Endothelial cell of umbilical vein (primary cell): ENCODE results near the gene TF. TPM values are rescaled to one million over a fixed set of nuclear protein-coding genes. Genes with fewer than 3 reads are reported as not detected.

Source experiments
- BruUV-seq: library from RNA; stranded (reverse); fragments of 400-500 nt; replicated peaks from 2 replicates; lab custom pipeline; 2021; lab: Mats Ljungman, UMichigan
- CTCF ChIA-PET: fragments of 300-600, 350-600 bp; sonication (Branson Sonifier 250); formaldehyde crosslinking; loops from one replicate; lab custom pipeline; 2021; ENCODE audit warnings: antibody characterized with exemption, inconsistent platforms; lab: Charles Lee
- POLR2A ChIA-PET: fragments of 300-600, 350-600 bp; sonication (Branson Sonifier 250); formaldehyde crosslinking; loops from one replicate; lab custom pipeline; 2021; ENCODE audit warnings: antibody characterized with exemption, inconsistent platforms; lab: Charles Lee
- DNase-seq: peaks from one replicate; pipeline ENCODE4 v3.0.0-alpha.2; 2011; ENCODE audit warnings: low read depth, low spot score
- FAIRE-seq: peaks from 2 replicates; lab custom pipeline; 2011; peaks lifted over from hg19 to GRCh38; lab: Jason Lieb, UNC
- H2AFZ ChIP-seq: 2 replicates; pipeline ENCODE4 v1.6.0; 2012; ENCODE audit warnings: low read depth, low read length, control low read depth, inconsistent platforms
- H3K27ac ChIP-seq: 2 replicates; pipeline ENCODE4 v1.5.1; 2011; ENCODE audit warnings: low read depth, mild to moderate bottlenecking, control low read depth, low read length, moderate library complexity; ENCODE audit not compliant: insufficient read depth
- H3K27me3 ChIP-seq, 2 experiments: 2 replicates each; pipeline versions ENCODE4 v1.6.0 to v1.6.1; 2011; ENCODE audit warnings: low read length in 2 of 2, mixed read lengths in 1 of 2; ENCODE audit not compliant: control insufficient read depth in 2 of 2, insufficient read depth in 2 of 2
- H3K36me3 ChIP-seq, 2 experiments: 2 replicates in 1 of 2; 3 replicates in 1 of 2; pipeline ENCODE4 v1.5.1; 2011; ENCODE audit warnings: low read length in 2 of 2, mild to moderate bottlenecking in 1 of 2, moderate library complexity in 1 of 2; ENCODE audit not compliant: control insufficient read depth in 2 of 2, insufficient read depth in 2 of 2; ENCODE audit errors: extremely low read depth in 1 of 2
- H3K4me1 ChIP-seq: 3 replicates; pipeline ENCODE4 v1.5.1; 2011; ENCODE audit warnings: mild to moderate bottlenecking, low read length; ENCODE audit not compliant: control insufficient read depth, insufficient read depth; ENCODE audit errors: extremely low read depth
- H3K4me2 ChIP-seq: 2 replicates; pipeline ENCODE4 v1.6.1; 2011; ENCODE audit warnings: low read length, control low read depth, mixed read lengths; ENCODE audit not compliant: insufficient read depth
- H3K4me3 ChIP-seq, 3 experiments: fragments of 200-600 bp in 1 of 3; sonication (generic), shearing (Covaris generic) in 1 of 3; replicated peaks in 1 of 3; 2 replicates each; pipeline ENCODE4 v1.5.1; 2011 to 2016; ENCODE audit warnings: control low read depth in 3 of 3, low read length in 3 of 3, mild to moderate bottlenecking in 2 of 3, inconsistent platforms in 1 of 3, low read depth in 1 of 3, moderate library complexity in 1 of 3; ENCODE audit not compliant: insufficient read depth in 1 of 3
- H3K79me2 ChIP-seq: 2 replicates; pipeline ENCODE4 v1.6.0; 2012; ENCODE audit warnings: low read length, inconsistent platforms; ENCODE audit not compliant: control insufficient read depth, insufficient read depth
- H3K9ac ChIP-seq: replicated peaks from 2 replicates; pipeline ENCODE3; 2011; ENCODE audit warnings: low read length, control low read depth; ENCODE audit not compliant: insufficient read depth; ENCODE audit errors: extremely low read depth
- H3K9me1 ChIP-seq: replicated peaks from 3 replicates; pipeline ENCODE4 v1.6.0; 2011; ENCODE audit warnings: mild to moderate bottlenecking, low read length; ENCODE audit not compliant: control insufficient read depth, insufficient read depth; ENCODE audit errors: extremely low read depth
- H3K9me3 ChIP-seq: replicated peaks from 2 replicates; pipeline ENCODE4 v1.5.1; 2012; ENCODE audit warnings: low read length, inconsistent platforms; ENCODE audit not compliant: control insufficient read depth, insufficient read depth
- H4K20me1 ChIP-seq: replicated peaks from 2 replicates; pipeline ENCODE3; 2011; ENCODE audit warnings: mild to moderate bottlenecking, low read length; ENCODE audit not compliant: control insufficient read depth, insufficient read depth; ENCODE audit errors: extremely low read depth
- EZH2 ChIP-seq: IDR thresholded peaks from 2 replicates; pipeline ENCODE4 v1.6.1; 2012; ENCODE audit warnings: borderline replicate concordance, low read depth, mild to moderate bottlenecking, moderate library complexity, low read length, inconsistent platforms; ENCODE audit not compliant: severe bottlenecking
- GATA2 ChIP-seq: IDR thresholded peaks from 2 replicates; pipeline ENCODE4 v1.7.0; 2011; ENCODE audit warnings: low read depth, mild to moderate bottlenecking, moderate library complexity, mixed read lengths, low read length; ENCODE audit not compliant: insufficient read length, insufficient read depth
- JUN ChIP-seq: IDR thresholded peaks from 2 replicates; pipeline ENCODE4 v1.6.1; 2011; ENCODE audit warnings: borderline replicate concordance, low read depth; ENCODE audit not compliant: insufficient read length, insufficient read depth
- MYC ChIP-seq: IDR thresholded peaks from one replicate; pipeline ENCODE4 v1.6.1; 2011; ENCODE audit warnings: mild to moderate bottlenecking, low read depth, low read length
- dilution Hi-C: fragments of 300-500 bp; cut with MboI; formaldehyde crosslinking; loops from one replicate; pipeline ENCODE4 v1.15.0; 2019; ENCODE audit warnings: low sequenced_read_pairs; ENCODE audit not compliant: extremely low pct_ligation_motif_present
- intact Hi-C: fragments of 100-400 bp; cut with micrococcal nuclease; formaldehyde crosslinking; loops from one replicate; pipeline ENCODE4 v1.10.0; 2022
- polyA plus RNA-seq, 4 experiments: library from polyadenylated mRNA; depleted of rRNA in 3 of 4; stranded (reverse) in 3 of 4; unstranded in 1 of 4; fragments of >200 nt; gene quantifications; 2 replicates each; pipeline versions ENCODE4 v1.2.1 to v1.2.3, GENCODE V29; 2011 to 2012; ENCODE audit warnings: missing spikeins in 1 of 4
- total RNA-seq: library from RNA; stranded (reverse); gene quantifications from 2 replicates; pipeline ENCODE4 v1.2.3, GENCODE V29; 2021

The TF gene
- total and polyA plus RNA-seq, 2 donors (not counting 3 experiments of a cell fraction or from before 2014, with no cell fraction given), result 0.32 to 0.69 TPM

DNA sequence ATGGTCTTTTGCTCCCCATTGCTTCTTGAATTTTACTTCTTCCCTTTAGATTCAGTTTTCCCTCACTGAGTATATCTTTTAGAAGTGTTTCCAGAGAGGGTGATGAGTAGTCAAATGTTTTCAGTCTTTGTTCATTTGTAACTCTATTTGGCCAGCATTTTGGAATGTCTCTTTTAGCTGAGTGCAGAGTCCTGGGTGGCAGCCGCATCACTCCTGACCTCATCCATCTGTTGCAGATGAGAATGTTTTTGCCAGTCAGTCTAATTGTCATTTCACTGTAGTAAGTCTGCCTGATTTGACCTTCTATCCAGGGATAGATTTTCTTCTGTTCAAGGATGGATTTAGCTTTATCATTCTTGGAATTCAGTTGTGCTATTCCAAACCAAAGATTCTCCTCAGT is 66.7 kb downstream of the TF start:
- Histone ChIP-seq H4K20me1 (no peaks in the 10 kb centered on the region), H2AFZ (no peak overlapping the region), H3K4me3 (no peak overlapping the region), H3K27me3 (no peaks in the 10 kb centered on the region), H3K4me2 (no peak overlapping the region), H3K79me2 (no peaks in the 10 kb centered on the region), H3K27ac (no peak overlapping the region), H3K9me3 (no peaks in the 10 kb centered on the region), H3K9ac (no peak overlapping the region), H3K36me3 (peaks cover 9 to 11% of the 10 kb centered on the region in 2 experiments), H3K9me1 (no peaks in the 10 kb centered on the region), H3K4me1 (no peaks in the 10 kb centered on the region)
- intact Hi-C loops, result loop anchor here (10.0 kb wide), 1 partner anchor 672 kb away; the partner anchor contains the start of genes ANAPC13 and CEP63
- FAIRE-seq, result no peak
- DNase-seq, result no peak
- dilution Hi-C loops, result no loop called here
- BruUV-seq, result no TSS peak
- TF ChIP-seq GATA2 (no peak), EZH2 (no peak), JUN (no peak)
- CTCF ChIA-PET, result no interaction called here
- POLR2A ChIA-PET, result no interaction called here

DNA sequence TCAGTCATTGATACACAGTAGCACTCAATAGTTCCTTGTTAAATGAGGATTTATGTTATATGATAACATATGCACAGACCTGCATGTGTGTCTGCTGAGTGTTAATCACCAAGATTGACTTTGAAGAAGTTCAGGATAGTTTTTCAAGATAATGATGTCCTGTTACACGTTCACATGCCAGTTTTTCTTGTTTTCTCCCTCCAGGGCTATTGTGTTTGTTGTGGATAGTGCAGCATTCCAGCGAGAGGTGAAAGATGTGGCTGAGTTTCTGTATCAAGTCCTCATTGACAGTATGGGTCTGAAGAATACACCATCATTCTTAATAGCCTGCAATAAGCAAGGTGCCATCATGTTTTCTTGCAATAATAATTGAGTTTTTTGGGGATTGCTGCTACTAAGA is 69.2 kb downstream of the TF start:
- POLR2A ChIA-PET, result no interaction called here
- no TSS peak for BruUV-seq
- H3K27ac ChIP-seq, result no peak overlapping the region
- H3K4me3 ChIP-seq, result no peak overlapping the region
- H3K4me2 ChIP-seq, result no peak overlapping the region
- no peaks in the 10 kb centered on the region for H4K20me1 ChIP-seq
- H3K9me1 ChIP-seq, result no peaks in the 10 kb centered on the region
- H3K27me3 ChIP-seq, result no peaks in the 10 kb centered on the region
- H3K36me3 ChIP-seq, result peaks cover 15 to 16% of the 10 kb centered on the region in 2 experiments
- no peak for FAIRE-seq
- intact Hi-C loops, result loop anchor here (10.0 kb wide), 1 partner anchor 669 kb away; the partner anchor contains the start of genes ANAPC13 and CEP63
- no peak for DNase-seq
- dilution Hi-C loops, result no loop called here
- no peak overlapping the region for H3K9ac ChIP-seq
- CTCF ChIA-PET, result no interaction called here
- H3K9me3 ChIP-seq, result no peaks in the 10 kb centered on the region
- no peak overlapping the region for H2AFZ ChIP-seq
- TF ChIP-seq MYC, result no peak
- no peaks in the 10 kb centered on the region for H3K4me1 ChIP-seq
- no peaks in the 10 kb centered on the region for H3K79me2 ChIP-seq
